Keratinocyte (primary cell): ENCODE measurements around the gene ANKMY1. TPM values are rescaled to one million over a fixed set of nuclear protein-coding genes. Genes with fewer than 3 reads are reported as not detected.

ENCODE experiments used
- DNase-seq: peaks from one replicate; pipeline ENCODE4 v3.0.0-alpha.2; 2011; ENCODE audit warnings: low read depth, missing footprints, low spot score
- FAIRE-seq: peaks from 2 replicates; lab custom pipeline; 2011; peaks lifted over from hg19 to GRCh38; lab: Jason Lieb, UNC
- H2AFZ ChIP-seq: 2 replicates; pipeline ENCODE4 v1.6.0; 2012; ENCODE audit warnings: low read length, control low read depth, inconsistent platforms; ENCODE audit not compliant: control insufficient read depth
- H3K27ac ChIP-seq: 2 replicates; pipeline ENCODE4 v1.5.1; 2011; ENCODE audit warnings: low read length; ENCODE audit not compliant: control insufficient read depth, insufficient read depth
- H3K27me3 ChIP-seq: 3 replicates; pipeline ENCODE4 v1.6.0; 2011; ENCODE audit warnings: low read length; ENCODE audit not compliant: control insufficient read depth, insufficient read depth; ENCODE audit errors: extremely low read depth
- H3K36me3 ChIP-seq, 2 experiments: 2 replicates in 1 of 2; 3 replicates in 1 of 2; pipeline ENCODE4 v1.5.1; 2011; ENCODE audit warnings: low read length in 2 of 2, mild to moderate bottlenecking in 1 of 2; ENCODE audit not compliant: control insufficient read depth in 2 of 2, insufficient read depth in 2 of 2; ENCODE audit errors: extremely low read depth in 1 of 2
- H3K4me1 ChIP-seq: 3 replicates; pipeline ENCODE4 v1.5.1; 2011; ENCODE audit warnings: low read length; ENCODE audit not compliant: control insufficient read depth, insufficient read depth; ENCODE audit errors: extremely low read depth
- H3K4me2 ChIP-seq: 3 replicates; pipeline ENCODE4 v1.6.0; 2011; ENCODE audit warnings: low read depth, low read length; ENCODE audit not compliant: control insufficient read depth, insufficient read depth; ENCODE audit errors: extremely low read depth
- H3K4me3 ChIP-seq, 3 experiments: fragments of 200-600 bp in 1 of 3; sonication (generic) in 1 of 3; 2 replicates in 2 of 3; 3 replicates in 1 of 3; pipeline ENCODE4 v1.5.1; 2011 to 2016; ENCODE audit warnings: low read length in 3 of 3, mild to moderate bottlenecking in 3 of 3, control low read depth in 2 of 3, inconsistent platforms in 1 of 3, low read depth in 1 of 3, mixed read lengths in 1 of 3, mixed run types in 1 of 3, moderate library complexity in 1 of 3; ENCODE audit not compliant: control insufficient read depth in 2 of 3, insufficient read depth in 2 of 3; ENCODE audit errors: extremely low read depth in 1 of 3
- H3K79me2 ChIP-seq: 2 replicates; pipeline ENCODE4 v1.6.0; 2012; ENCODE audit warnings: low read length; ENCODE audit not compliant: control insufficient read depth, insufficient read depth
- H3K9ac ChIP-seq: 3 replicates; pipeline ENCODE4 v1.6.0; 2011; ENCODE audit warnings: low read length; ENCODE audit not compliant: control insufficient read depth, insufficient read depth; ENCODE audit errors: extremely low read depth
- H3K9me1 ChIP-seq: 3 replicates; pipeline ENCODE4 v1.6.0; 2011; ENCODE audit warnings: low read length; ENCODE audit not compliant: control insufficient read depth, insufficient read depth; ENCODE audit errors: extremely low read depth
- H3K9me3 ChIP-seq: 2 replicates; pipeline ENCODE4 v1.5.1; 2012; ENCODE audit warnings: low read depth, low read length; ENCODE audit not compliant: control insufficient read depth
- H4K20me1 ChIP-seq: 3 replicates; pipeline ENCODE4 v1.6.0; 2011; ENCODE audit warnings: low read length; ENCODE audit not compliant: control insufficient read depth, insufficient read depth; ENCODE audit errors: extremely low read depth
- EZH2 ChIP-seq: IDR thresholded peaks from one replicate; pipeline ENCODE4 v1.6.1; 2012; ENCODE audit warnings: inconsistent platforms, mild to moderate bottlenecking, low read length, moderate library complexity
- dilution Hi-C: fragments of 300-500 bp; cut with MboI; formaldehyde crosslinking; loops from one replicate; pipeline ENCODE4 v1.7.0; 2020; ENCODE audit warnings: low sequenced_read_pairs; ENCODE audit not compliant: extremely low pct_ligation_motif_present
- polyA plus RNA-seq, 5 experiments: library from polyadenylated mRNA; depleted of rRNA in 3 of 5; stranded (reverse) in 3 of 5; stranded (forward) in 1 of 5; unstranded in 1 of 5; fragments of >200 nt; gene quantifications; 1 replicate in 1 of 5; 2 replicates in 3 of 5; 3 replicates in 1 of 5; pipeline versions ENCODE4 v1.2.1 to v1.2.3, GENCODE V29; 2011 to 2012; ENCODE audit warnings: missing spikeins in 2 of 5, low read depth in 1 of 5, low replicate concordance in 1 of 5
- TF ChIP-seq, protein P1 (sequence below), 3 experiments: IDR thresholded peaks in 1 of 3; conservative IDR thresholded peaks in 1 of 3; optimal IDR thresholded peaks in 1 of 3; 2 replicates in 2 of 3; 3 replicates in 1 of 3; pipeline versions ENCODE3 to v1.5.1; 2011; ENCODE audit warnings: low read length in 3 of 3, mild to moderate bottlenecking in 3 of 3, moderate library complexity in 2 of 3, control low read depth in 1 of 3, inconsistent platforms in 1 of 3; ENCODE audit not compliant: insufficient read depth in 2 of 3; ENCODE audit errors: extremely low read depth in 1 of 3

The ANKMY1 gene
- polyA plus RNA-seq, 1 donor (not counting 4 experiments of a cell fraction or from before 2014, with no cell fraction given), result 3.3 TPM

GRCh38 chr2:240440251-240440650, 117.5 kb downstream of the ANKMY1 start:
- Histone ChIP-seq H3K4me1 (peaks cover 52% of the 10 kb centered on the region), H3K4me3 (no peak overlapping the region), H3K4me2 (no peak overlapping the region), H3K27ac (no peak overlapping the region), H3K36me3 (peaks cover 7 to 16% of the 10 kb centered on the region in 2 experiments), H4K20me1 (peaks cover 32% of the 10 kb centered on the region), H3K9me1 (peaks cover 3% of the 10 kb centered on the region), H3K9ac (no peak overlapping the region), H3K9me3 (no peaks in the 10 kb centered on the region), H3K27me3 (no peaks in the 10 kb centered on the region), H3K79me2 (peaks cover 89% of the 10 kb centered on the region), H2AFZ (no peak overlapping the region)
- no peak for FAIRE-seq
- no peak for DNase-seq
- dilution Hi-C loops, result no loop called here
- no peak for TF ChIP-seq EZH2
- TF ChIP-seq, protein P1, sequence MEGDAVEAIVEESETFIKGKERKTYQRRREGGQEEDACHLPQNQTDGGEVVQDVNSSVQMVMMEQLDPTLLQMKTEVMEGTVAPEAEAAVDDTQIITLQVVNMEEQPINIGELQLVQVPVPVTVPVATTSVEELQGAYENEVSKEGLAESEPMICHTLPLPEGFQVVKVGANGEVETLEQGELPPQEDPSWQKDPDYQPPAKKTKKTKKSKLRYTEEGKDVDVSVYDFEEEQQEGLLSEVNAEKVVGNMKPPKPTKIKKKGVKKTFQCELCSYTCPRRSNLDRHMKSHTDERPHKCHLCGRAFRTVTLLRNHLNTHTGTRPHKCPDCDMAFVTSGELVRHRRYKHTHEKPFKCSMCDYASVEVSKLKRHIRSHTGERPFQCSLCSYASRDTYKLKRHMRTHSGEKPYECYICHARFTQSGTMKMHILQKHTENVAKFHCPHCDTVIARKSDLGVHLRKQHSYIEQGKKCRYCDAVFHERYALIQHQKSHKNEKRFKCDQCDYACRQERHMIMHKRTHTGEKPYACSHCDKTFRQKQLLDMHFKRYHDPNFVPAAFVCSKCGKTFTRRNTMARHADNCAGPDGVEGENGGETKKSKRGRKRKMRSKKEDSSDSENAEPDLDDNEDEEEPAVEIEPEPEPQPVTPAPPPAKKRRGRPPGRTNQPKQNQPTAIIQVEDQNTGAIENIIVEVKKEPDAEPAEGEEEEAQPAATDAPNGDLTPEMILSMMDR (optimal IDR thresholded peaks at IDR 0.05 in 1 of 3, IDR thresholded peaks at IDR 0.05 in 1 of 3, conservative IDR thresholded peaks at IDR 0.05 in 1 of 3; ENCODE audit: extremely low read depth in 1 of 3, insufficient read depth in 2 of 3, low read length in 3 of 3), result no peak

GRCh38 chr2:240439698-240440151, 118.1 kb downstream of the ANKMY1 start:
- Histone ChIP-seq H3K4me2 (no peak overlapping the region), H4K20me1 (peaks cover 29% of the 10 kb centered on the region), H3K9me1 (peaks cover 3% of the 10 kb centered on the region), H3K27ac (no peak overlapping the region), H3K9me3 (no peaks in the 10 kb centered on the region), H2AFZ (no peak overlapping the region), H3K27me3 (no peaks in the 10 kb centered on the region), H3K36me3 (peaks cover 6 to 10% of the 10 kb centered on the region in 2 experiments), H3K4me3 (no peak overlapping the region), H3K4me1 (peaks cover 52% of the 10 kb centered on the region), H3K79me2 (peaks cover 84% of the 10 kb centered on the region), H3K9ac (no peak overlapping the region)
- dilution Hi-C loops, result no loop called here
- DNase-seq (no peak), FAIRE-seq (no peak)
- no peak for TF ChIP-seq EZH2
